Fibroblast of the aortic adventitia (primary cell): ENCODE data around the gene SLC25A1. TPM values are rescaled to one million over a fixed set of nuclear protein-coding genes. Genes with fewer than 3 reads are reported as not detected.

Source experiments
- DNase-seq: peaks from one replicate; pipeline ENCODE4 v3.0.0-alpha.2; 2010; ENCODE audit warnings: low read depth
- H3K4me3 ChIP-seq: 2 replicates; pipeline ENCODE4 v1.5.1; 2011; ENCODE audit warnings: low read depth, mild to moderate bottlenecking, control low read depth, low read length, moderate library complexity
- CTCF ChIP-seq: IDR thresholded peaks from 2 replicates; pipeline ENCODE4 v1.5.1; 2011; ENCODE audit warnings: mild to moderate bottlenecking, low read length, control low read depth, inconsistent platforms; ENCODE audit not compliant: insufficient read depth
- total RNA-seq: library from RNA; depleted of rRNA; stranded (reverse); fragments of >200 nt; gene quantifications from 2 replicates; pipeline ENCODE4 v1.2.3, GENCODE V29; 2012; ENCODE audit warnings: low replicate concordance

SLC25A1 gene
- total RNA-seq, 1 donor: 53.4 TPM

GRCh38 chr22:19177164-19178064 is 1.1 kb downstream of the SLC25A1 start:
- peak overlapping the region; percentile 76 for H3K4me3 ChIP-seq
- no peak for TF ChIP-seq CTCF
- DNase-seq: no peak

GRCh38 chr22:19176732-19177131 is 1.8 kb downstream of the SLC25A1 start:
- no peak for DNase-seq
- TF ChIP-seq CTCF: no peak
- peak overlapping the region; percentile 76 for H3K4me3 ChIP-seq

GRCh38 chr22:19176175-19176643 is 2.3 kb downstream of the SLC25A1 start:
- H3K4me3 ChIP-seq: no peak overlapping the region
- TF ChIP-seq CTCF: no peak
- DNase-seq: no peak

GRCh38 chr22:19175602-19176174 is 2.8 kb downstream of the SLC25A1 start:
- no peak overlapping the region for H3K4me3 ChIP-seq
- no peak for TF ChIP-seq CTCF
- no peak for DNase-seq

- no peak for TF ChIP-seq CTCF
- peak overlapping the region; percentile 17 for H3K4me3 ChIP-seq
- no peak for DNase-seq
These were observed 3.4 kb downstream of the SLC25A1 start for GRCh38 chr22:19175026-19175601.

- no peak overlapping the region for H3K4me3 ChIP-seq
- peak; percentile 82 for DNase-seq
- no peak for TF ChIP-seq CTCF
These were observed 4.2 kb downstream of the SLC25A1 start for GRCh38 chr22:19174106-19175025.
